Measurements from ENCODE around the gene ANKRD13B.
A peak's percentile ranks its signal among the peaks of the same experiment; 100 is the strongest.

Gene ANKRD13B

DNA sequence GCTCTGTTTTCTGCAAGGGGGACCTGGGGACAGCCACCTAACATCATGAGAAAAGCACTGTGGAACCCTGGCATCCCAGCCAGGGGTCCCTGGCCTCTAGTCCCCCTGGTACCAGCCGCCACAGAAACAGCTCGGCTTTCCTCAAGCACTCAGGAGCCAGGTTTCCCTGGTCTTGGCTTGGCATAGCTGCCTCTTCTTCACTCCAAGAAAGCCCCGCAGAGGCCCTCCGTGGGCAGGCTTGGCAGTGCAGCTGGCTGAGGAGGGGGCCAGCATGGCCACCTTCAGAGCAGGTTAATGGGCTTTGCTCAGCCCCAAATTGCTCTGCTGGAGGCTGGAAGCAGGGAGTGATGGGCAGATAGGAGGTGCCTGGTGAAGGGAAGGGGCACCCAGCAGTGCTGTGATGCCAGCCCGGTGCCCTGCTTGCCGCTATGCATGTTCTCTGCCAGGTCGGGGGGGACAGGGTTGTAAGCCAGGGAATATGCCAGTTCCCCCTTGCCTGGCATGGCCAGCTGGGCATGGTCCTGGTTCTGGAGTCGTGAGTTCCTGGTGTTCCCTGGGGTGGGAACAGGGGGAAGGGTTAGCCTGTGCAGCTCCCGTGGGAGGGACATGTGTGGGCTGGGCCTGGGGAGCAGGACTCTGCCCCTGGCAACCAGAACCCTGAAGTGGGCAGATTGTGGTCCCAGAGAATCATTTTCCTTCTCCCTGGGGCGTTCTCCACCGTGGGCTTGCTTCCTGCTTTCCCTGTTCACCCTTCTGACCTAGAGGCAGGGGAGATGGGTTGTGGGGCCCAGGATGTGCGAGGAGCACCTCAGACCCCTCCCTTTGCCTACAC lies 3.2 kb downstream of the ANKRD13B start:
- DNase-seq, result no peak

DNA sequence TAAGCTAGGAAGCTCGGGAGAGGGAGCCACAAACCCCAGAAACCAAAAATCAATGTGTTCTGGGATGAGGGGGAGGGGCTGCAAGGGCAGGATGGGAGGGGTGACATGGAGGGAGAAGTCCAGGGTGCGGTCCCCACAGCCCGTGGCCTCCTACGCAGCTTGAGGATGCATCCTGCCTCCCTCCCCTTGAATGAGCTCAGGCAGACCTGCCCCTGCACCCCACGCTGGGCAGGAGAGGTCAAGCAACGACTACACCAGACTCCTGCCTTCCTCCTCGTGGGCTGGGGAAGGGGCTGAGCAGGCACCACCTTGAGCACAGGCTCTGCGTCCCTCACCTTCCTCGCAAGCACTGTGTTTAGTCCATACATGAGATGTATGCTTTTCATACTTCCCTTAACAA lies 3.9 kb downstream of the ANKRD13B start:
- no peak for DNase-seq

DNA sequence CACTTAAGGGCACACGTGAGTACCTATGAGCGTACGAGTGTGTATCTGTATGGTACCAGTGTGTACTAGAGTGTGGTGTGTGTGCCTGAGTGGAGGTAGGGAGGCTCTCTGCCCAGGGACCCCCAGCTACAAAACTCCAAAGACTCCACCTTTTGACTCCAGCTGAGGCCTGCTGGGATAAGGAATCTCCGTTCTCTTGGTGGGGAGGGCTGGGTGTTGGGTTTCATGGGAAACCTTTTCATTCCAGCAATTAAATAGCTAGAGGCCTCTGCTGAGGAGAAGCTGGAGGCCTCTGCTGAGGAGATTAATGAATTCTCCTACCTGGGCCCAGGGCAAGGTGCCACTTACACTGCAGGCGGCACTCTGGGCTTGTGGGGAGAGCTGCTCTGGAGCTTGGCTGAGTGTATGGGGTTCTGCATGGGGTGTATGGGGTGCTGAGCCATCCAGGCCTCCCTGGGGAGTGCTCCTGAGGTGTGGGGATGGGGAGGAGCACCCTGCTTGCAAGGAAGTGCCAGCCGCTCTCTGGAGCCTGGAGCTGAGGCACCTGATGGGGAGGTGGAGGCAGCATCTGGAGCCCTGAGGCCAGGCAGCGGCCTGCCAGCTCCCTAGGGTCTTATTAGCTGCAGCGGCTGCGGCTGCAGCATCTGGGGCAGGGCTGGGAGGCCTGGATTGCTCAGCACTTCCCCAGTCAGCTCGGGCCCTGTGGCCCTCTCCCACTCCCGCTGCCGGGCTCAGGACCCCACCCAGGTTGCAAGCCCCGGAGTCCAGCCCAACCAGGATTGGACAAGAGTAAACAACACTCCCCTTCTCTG lies 4.6 kb downstream of the ANKRD13B start:
- DNase-seq, result no peak

DNA sequence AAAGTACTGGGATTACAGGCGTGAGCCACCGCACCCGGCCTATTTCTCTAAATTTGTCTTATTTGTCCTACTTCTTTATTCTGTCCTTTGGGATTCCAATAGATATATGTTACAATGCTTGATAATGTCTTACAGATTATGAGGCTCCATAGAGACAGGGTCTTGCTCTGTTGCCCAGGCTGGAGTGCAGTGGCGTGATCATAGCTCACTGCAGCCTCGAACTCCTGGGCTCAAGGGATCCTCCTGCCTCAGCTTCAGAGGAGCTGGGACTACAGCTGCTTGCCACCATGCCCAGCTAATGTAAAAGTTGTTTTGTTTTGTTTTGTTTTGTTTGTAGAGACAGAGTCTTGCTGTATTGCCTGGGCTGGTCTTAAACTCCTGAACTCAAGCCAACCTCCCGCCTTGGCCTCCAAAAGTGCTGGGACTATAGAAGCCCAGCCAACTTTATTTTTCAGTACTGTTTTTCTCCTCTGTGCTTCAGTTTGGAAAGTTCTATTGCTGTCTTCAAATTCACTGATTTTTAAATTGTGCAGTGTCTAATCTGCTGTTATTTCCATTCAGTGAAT lies 10.3 kb downstream of the ANKRD13B start:
- DNase-seq, result no peak

- DNase-seq, result no peak
Measured at GRCh38 chr17:29607557-29608195, 14.7 kb downstream of the ANKRD13B start.

GRCh38 chr17:29608986-29609385 lies 16.1 kb downstream of the ANKRD13B start:
- no peak for DNase-seq

DNA sequence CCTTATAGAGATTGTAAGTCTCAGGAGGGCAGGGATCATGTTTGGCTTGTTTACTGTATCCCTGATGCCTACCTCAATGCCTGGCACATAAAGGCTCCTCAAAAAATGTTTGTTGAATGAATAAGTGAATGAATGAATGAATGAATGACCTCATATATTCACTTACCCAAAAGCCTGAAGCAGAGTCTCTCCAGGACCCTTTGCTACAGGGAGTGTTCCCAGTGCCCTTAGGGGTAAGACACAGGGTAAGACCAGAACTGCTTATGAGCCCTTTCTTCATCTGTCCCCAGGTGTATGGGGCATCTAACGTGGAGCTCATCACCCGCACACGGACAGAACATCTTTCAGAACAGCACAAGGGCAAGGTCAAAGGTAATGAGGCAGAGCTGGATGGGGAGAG lies 17.5 kb downstream of the ANKRD13B start:
- no peak for DNase-seq

- DNase-seq, result no peak
Measured at GRCh38 chr17:29611351-29612093, 18.6 kb downstream of the ANKRD13B start.

DNA sequence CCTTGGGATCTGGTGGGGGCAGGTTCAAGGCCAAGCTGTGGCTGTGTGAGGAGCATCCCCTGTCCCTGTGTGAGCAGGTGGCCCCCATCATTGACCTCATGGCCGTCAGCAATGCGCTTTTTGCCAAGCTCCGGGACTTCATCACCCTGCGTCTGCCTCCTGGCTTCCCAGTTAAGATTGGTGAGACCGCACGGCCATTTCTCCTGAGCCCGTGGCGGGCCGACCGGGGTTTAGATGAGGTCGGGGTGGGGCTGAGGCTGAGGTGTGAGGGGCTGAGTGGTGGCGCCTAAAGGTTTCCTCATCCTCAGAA lies 19.1 kb downstream of the ANKRD13B start:
- DNase-seq, result no peak

GRCh38 chr17:29612404-29613280 lies 19.7 kb downstream of the ANKRD13B start:
- DNase-seq, result no peak

DNA sequence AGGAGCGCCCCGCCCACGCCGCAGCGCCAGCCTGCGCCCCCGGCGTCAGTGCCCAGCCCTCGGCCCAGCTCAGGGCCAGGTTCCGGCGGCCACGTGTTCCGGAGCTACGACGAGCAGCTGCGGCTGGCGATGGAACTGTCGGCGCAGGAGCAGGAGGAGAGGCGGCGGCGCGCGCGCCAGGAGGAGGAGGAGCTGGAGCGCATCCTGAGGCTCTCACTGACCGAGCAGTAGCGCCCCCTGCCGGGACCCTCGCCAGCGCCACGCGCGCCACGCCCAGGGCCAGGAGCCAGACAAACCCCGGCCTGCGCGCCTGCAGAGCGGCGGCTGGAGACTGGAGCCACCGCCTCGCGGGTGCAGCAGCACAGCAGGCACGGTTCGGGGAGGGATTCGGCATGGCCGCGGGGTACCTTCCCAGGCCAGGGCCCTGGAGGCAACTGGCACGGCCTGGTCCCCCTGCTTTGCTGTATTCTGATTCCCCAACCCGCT lies 20.5 kb downstream of the ANKRD13B start:
- DNase-seq, result peak; percentile 89

GRCh38 chr17:29613856-29614255 lies 20.9 kb downstream of the ANKRD13B start:
- DNase-seq, result no peak

- no peak for DNase-seq
Measured at GRCh38 chr17:29614349-29615047, 21.6 kb downstream of the ANKRD13B start.

- DNase-seq, result peak; percentile 21
Measured at GRCh38 chr17:29615048-29615385, 22.1 kb downstream of the ANKRD13B start.

- peak; percentile 81 for DNase-seq
Measured at GRCh38 chr17:29615492-29616299, 22.8 kb downstream of the ANKRD13B start.

GRCh38 chr17:29616300-29617048 lies 23.5 kb downstream of the ANKRD13B start:
- no peak for DNase-seq

DNA sequence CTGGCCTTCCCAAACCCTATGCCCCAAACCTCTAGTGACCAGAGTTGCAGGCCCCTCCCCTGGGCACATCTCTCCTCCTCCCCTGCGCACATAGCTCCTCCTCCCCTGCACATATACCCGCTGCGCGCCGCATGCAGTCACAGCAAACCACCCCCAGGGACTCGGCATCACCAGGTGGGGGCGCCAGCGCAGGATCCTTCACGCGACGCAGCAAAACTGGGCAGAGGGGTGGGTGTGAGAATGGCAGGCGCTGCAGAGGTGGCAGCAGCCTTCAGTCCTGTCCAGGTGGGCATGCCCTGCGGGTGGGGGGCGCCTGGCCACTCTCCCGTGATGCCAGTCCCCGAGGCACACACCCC lies 24.2 kb downstream of the ANKRD13B start:
- DNase-seq, result peak; percentile 77

DNA sequence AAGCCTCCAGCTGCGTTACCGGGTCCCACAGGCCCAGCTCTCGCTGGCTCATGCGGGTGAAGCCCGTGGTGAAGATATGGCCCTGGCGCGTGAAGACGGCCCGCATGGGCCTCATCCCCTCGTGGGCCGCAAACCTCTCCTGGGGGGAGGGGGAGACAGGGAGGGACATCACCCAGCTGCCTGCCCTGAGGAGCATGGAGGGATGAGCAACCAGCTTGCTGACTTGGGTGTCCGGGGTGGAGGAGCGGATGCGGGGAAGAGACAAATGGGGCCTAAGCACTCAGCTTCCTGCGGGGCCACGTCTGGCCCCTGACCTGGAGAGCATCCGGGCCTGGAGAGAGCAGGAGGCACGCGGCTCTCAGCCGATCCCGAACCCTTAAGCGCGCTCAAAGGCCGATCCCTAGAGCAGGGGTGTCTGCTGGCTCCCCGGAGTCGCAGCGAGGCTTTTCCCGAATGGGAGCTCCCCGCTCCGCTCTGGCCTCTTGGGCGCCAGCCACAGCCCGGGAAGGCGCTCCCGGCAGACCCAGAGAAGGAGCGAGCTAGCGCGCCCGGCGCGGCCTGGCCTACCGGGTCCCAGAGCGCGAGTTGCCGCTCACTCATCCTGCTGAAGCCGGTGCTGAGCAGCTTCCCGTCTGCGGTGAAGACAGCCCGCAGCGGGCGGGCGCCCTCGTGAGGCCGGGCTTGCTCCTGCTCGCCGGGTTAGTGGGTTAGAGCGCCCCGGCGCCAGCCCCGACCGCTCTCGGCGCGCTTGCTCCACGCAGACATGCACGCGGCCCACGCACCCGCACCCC lies 24.7 kb downstream of the ANKRD13B start:
- DNase-seq, result peak; percentile 65
